GM12801 (cell line): ENCODE measurements around the gene COX18.

Experiments
- CTCF ChIP-seq: IDR thresholded peaks from one replicate; pipeline ENCODE4 v1.5.1; 2011; ENCODE audit warnings: control low read depth; ENCODE audit not compliant: insufficient read length; ENCODE audit errors: extremely low read depth

Gene COX18

GRCh38 chr4:73053076-73053475, 16.4 kb downstream of the COX18 start:
- no peak for TF ChIP-seq CTCF

- no peak for TF ChIP-seq CTCF
These were observed 17.9 kb downstream of the COX18 start for GRCh38 chr4:73051625-73052024.

DNA sequence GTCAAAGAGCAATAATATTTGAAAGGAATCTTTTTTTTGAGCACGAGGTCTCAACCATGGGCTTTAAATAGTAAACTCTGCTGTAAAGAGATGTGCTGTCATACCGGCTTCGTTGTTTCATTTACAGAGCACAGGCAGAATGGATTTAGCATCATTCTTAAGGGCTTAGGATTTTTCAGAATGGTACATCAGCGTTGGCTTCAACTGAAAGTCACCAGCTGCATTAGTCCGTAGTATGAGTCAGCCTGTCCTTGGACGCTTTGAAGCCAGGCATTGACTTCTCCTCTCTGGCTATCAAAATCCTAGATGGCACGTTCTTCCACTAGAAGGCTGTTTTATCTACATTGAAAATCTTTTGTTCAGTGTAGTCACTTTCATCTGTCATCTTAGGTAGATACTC, 23.6 kb downstream of the COX18 start:
- TF ChIP-seq CTCF: no peak

DNA sequence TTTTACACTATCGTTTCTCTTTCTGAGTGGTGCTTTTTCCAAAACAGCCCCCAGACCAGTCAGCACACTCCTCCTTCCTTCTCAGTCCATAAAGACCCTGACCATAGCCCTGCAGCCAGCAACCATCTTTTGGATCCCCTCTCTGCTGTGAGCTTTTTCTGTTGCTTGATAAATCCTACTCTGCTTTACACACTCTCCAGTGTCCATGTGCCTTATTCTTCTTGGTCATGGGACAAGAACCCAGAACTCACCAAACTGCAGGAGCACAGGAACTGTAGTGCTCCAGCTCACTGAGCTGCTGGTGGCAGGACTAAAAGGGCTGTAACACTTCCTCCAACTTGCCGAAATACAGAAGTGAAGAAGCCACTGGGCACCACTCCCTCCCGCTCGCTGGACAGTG, 32.5 kb downstream of the COX18 start:
- no peak for TF ChIP-seq CTCF

- no peak for TF ChIP-seq CTCF
These were observed 33.4 kb downstream of the COX18 start for GRCh38 chr4:73036123-73036522.

DNA sequence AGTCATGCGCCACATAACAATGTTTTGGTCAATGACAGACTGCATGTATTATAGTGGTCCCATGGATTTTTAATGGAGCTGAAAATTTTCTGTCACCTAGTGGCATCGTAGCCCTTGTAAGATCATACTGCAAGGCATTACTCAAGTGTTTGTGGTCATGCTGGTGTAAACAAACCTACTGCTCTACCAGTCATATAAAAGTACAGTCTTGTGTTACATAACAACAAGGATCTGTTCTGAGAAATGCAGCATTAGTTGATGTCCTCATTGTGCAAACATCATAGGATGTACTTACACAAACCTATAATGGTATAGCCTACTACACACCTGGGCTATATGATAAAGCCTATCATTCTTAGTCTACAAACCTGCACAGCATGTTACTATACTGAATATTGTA, 34.6 kb downstream of the COX18 start:
- TF ChIP-seq CTCF: no peak

GRCh38 chr4:73028621-73029020, 40.9 kb downstream of the COX18 start:
- TF ChIP-seq CTCF: no peak

- TF ChIP-seq CTCF: no peak
These were observed 47.9 kb downstream of the COX18 start for GRCh38 chr4:73021634-73022033.
